Sigmoid colon (tissue), 7 donors: Measurements from ENCODE around the gene DIS3L2. TPM values are rescaled to one million over a fixed set of nuclear protein-coding genes. Genes with fewer than 3 reads are reported as not detected.

Source experiments
- DNase-seq: peaks from one replicate; pipeline ENCODE4 v3.0.0-alpha.2; 2019
- H3K27ac ChIP-seq, 4 donors: fragments of 200-600 bp; sonication (generic); one replicate each; pipeline ENCODE4 v1.5.1; 2016 to 2019; ENCODE audit warnings: mild to moderate bottlenecking in 1 of 4
- H3K27me3 ChIP-seq, 3 donors: fragments of 200-600 bp; sonication (generic); one replicate each; pipeline ENCODE4 v1.5.1; 2019; ENCODE audit warnings: mild to moderate bottlenecking in 1 of 3
- H3K36me3 ChIP-seq, 4 donors: fragments of 200-600 bp; sonication (generic); one replicate each; pipeline ENCODE4 v1.5.1; 2016 to 2019
- H3K4me1 ChIP-seq, 4 donors: fragments of 200-600 bp; sonication (generic); one replicate each; pipeline ENCODE4 v1.5.1; 2017 to 2019
- H3K4me3 ChIP-seq, 4 donors: fragments of 200-600 bp; sonication (generic); one replicate each; pipeline ENCODE4 v1.5.1; 2017 to 2019; ENCODE audit warnings: mild to moderate bottlenecking in 2 of 4, moderate library complexity in 1 of 4
- H3K9me3 ChIP-seq, 4 donors: fragments of 200-600 bp in 3 of 4; sonication (generic) in 3 of 4; one replicate each; pipeline versions ENCODE4 v1.5.1 to v1.6.1; 2013 to 2019
- CTCF ChIP-seq, 4 experiments: fragments of 450-650 bp in 3 of 4; fragments of 200-600 bp in 1 of 4; IDR thresholded peaks; one replicate each; pipeline ENCODE4 v1.5.1; 2016 to 2019; ENCODE audit warnings: antibody characterized with exemption in 4 of 4, mild to moderate bottlenecking in 3 of 4, moderate library complexity in 2 of 4
- EP300 ChIP-seq, 4 donors: sonication (generic); formaldehyde crosslinking; IDR thresholded peaks; one replicate each; pipeline ENCODE4 v1.6.1; 2017; ENCODE audit warnings: antibody characterized with exemption in 4 of 4
- POLR2A ChIP-seq, 2 donors: fragments of 450-650 bp; IDR thresholded peaks; one replicate each; pipeline ENCODE4 v1.6.1; 2016; ENCODE audit warnings: antibody characterized with exemption in 2 of 2, mild to moderate bottlenecking in 2 of 2, moderate library complexity in 2 of 2
- POLR2AphosphoS5 ChIP-seq, 4 donors: sonication (generic); formaldehyde crosslinking; IDR thresholded peaks; one replicate each; pipeline ENCODE4 v1.6.1; 2017; ENCODE audit warnings: antibody characterized with exemption in 4 of 4
- WGBS, 2 donors: extraction: QIAGEN DNeasy Blood & Tissue Kit; methylation state at CpG; one replicate each; pipeline ENCODE4 v1.1.7; 2013; 5-methylcytosine and 5-hydroxymethylcytosine counted together
- intact Hi-C: fragments of 100-400 bp; cut with DNase I; formaldehyde crosslinking; loops from one replicate; pipeline ENCODE4 v1.15.1; 2023
- polyA plus RNA-seq, 3 donors: library from polyadenylated mRNA; stranded (reverse); fragments of 200-250 nt; gene quantifications; one replicate each; pipeline ENCODE4 v1.2.3, GENCODE V29; 2013
- total RNA-seq, 4 donors: library from RNA; depleted of rRNA; stranded (reverse); fragments of >200 nt; gene quantifications; one replicate each; pipeline ENCODE4 v1.1.0, GENCODE V29; 2016
- donor health status: healthy with polysubstance abuse.
- donor health status: Bipolar disorder and iron deficiency.
- donor health status: healthy.

Gene DIS3L2
- total and polyA plus RNA-seq, 7 donors = 8.8 to 37.9 (median 22.5) TPM

- no peaks in the 10 kb centered on the region for H3K9me3 ChIP-seq
- peaks cover 0 to 16% (median 15%) of the 10 kb centered on the region in 4 donors for H3K4me1 ChIP-seq
- intact Hi-C loops = no loop called here
- H3K27ac ChIP-seq = no peak overlapping the region
- no peak overlapping the region for H3K4me3 ChIP-seq
- no peaks in the 10 kb centered on the region for H3K27me3 ChIP-seq
- peaks cover 0 to 22% (median 6%) of the 10 kb centered on the region in 4 donors for H3K36me3 ChIP-seq
- TF ChIP-seq POLR2AphosphoS5 (IDR thresholded peaks at IDR 0.05) = no peak
- DNase-seq = no peak
Observed at GRCh38 chr2:232236200-232236599, 274.7 kb downstream of the DIS3L2 start.

DNA sequence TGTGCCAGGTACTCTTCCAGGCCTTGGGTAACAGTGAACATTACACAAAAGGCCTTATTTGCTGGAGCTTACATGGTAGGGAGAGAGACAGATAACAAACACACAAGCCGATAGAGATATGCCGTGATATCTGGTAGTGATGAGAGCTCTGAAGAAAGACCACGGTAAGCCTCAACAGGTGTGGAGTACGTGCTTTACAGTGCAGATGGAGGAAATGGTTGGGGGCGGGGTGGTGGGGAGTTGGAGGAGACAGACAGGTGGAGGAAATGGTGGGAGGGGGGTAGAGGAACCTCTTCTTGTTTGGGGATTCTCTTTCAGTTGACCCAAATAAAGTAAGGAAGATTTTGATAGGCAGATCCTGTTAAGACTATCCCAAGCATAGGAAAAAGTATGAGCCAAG, 276.0 kb downstream of the DIS3L2 start:
- H3K4me3 ChIP-seq = no peak overlapping the region
- H3K27me3 ChIP-seq = no peaks in the 10 kb centered on the region
- 74 to 93% methylated on average over 5 of the region's 5 CpGs for WGBS, 2 donors
- intact Hi-C loops = no loop called here
- H3K27ac ChIP-seq = no peak overlapping the region
- H3K9me3 ChIP-seq = no peaks in the 10 kb centered on the region
- peaks cover 0 to 16% (median 15%) of the 10 kb centered on the region in 4 donors for H3K4me1 ChIP-seq
- DNase-seq = no peak
- H3K36me3 ChIP-seq = peaks cover 0 to 22% (median 6%) of the 10 kb centered on the region in 4 donors
- TF ChIP-seq POLR2A (IDR thresholded peaks at IDR 0.05) = no peak
- TF ChIP-seq POLR2AphosphoS5 (IDR thresholded peaks at IDR 0.05) = no peak
- TF ChIP-seq EP300 (IDR thresholded peaks at IDR 0.05) = no peak
- TF ChIP-seq CTCF (IDR thresholded peaks at IDR 0.05) = no peak

DNA sequence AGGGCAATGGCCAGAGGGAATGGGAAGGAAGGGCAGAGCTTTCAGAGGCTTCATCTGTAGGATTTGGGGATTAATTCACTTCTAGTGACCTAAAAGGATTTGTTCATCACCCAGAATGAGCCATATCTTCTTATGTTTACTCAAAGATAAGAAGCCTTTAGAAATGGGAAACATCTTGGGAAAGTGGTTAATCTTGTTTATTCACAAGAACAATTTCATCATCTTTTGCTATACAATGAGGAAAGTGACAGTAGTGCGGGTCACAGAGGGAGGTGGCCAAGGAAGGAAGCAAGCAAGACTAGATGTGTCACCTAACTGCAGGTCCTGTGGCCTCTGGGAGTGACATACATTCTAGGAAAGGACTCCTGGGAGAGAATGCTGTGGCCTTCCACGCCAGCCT, 276.6 kb downstream of the DIS3L2 start:
- intact Hi-C loops = no loop called here
- Histone ChIP-seq H3K27me3 (no peaks in the 10 kb centered on the region), H3K27ac (no peak overlapping the region), H3K9me3 (no peaks in the 10 kb centered on the region), H3K4me1 (peaks cover 0 to 16% (median 15%) of the 10 kb centered on the region in 4 donors), H3K36me3 (peaks cover 0 to 22% (median 6%) of the 10 kb centered on the region in 4 donors), H3K4me3 (no peak overlapping the region)
- no peak for DNase-seq
- TF ChIP-seq POLR2AphosphoS5 (IDR thresholded peaks at IDR 0.05) (no peak), CTCF (IDR thresholded peaks at IDR 0.05) (no peak), POLR2A (IDR thresholded peaks at IDR 0.05) (no peak), EP300 (IDR thresholded peaks at IDR 0.05) (no peak)
- WGBS, 2 donors = 93 to 94% methylated on average over 2 of the region's 2 CpGs

- H3K36me3 ChIP-seq = peaks cover 0 to 22% (median 6%) of the 10 kb centered on the region in 4 donors
- H3K4me1 ChIP-seq = peaks cover 0 to 16% (median 15%) of the 10 kb centered on the region in 4 donors
- H3K27me3 ChIP-seq = no peaks in the 10 kb centered on the region
- intact Hi-C loops = no loop called here
- TF ChIP-seq POLR2AphosphoS5 (IDR thresholded peaks at IDR 0.05) = no peak
- no peak for TF ChIP-seq POLR2A (IDR thresholded peaks at IDR 0.05)
- TF ChIP-seq EP300 (IDR thresholded peaks at IDR 0.05) = no peak
- TF ChIP-seq CTCF (IDR thresholded peaks at IDR 0.05) = no peak
- H3K4me3 ChIP-seq = no peak overlapping the region
- H3K9me3 ChIP-seq = no peaks in the 10 kb centered on the region
- no peak for DNase-seq
- 89 to 95% methylated on average over 6 of the region's 6 CpGs for WGBS, 2 donors
- H3K27ac ChIP-seq = no peak overlapping the region
Observed at GRCh38 chr2:232238596-232238995, 277.1 kb downstream of the DIS3L2 start.

GRCh38 chr2:232239951-232240681, 278.6 kb downstream of the DIS3L2 start:
- no peak for DNase-seq
- 89 to 95% methylated on average over 6 of the region's 6 CpGs for WGBS, 2 donors
- no peaks in the 10 kb centered on the region for H3K9me3 ChIP-seq
- H3K27me3 ChIP-seq = no peaks in the 10 kb centered on the region
- intact Hi-C loops = no loop called here
- TF ChIP-seq POLR2A (IDR thresholded peaks at IDR 0.05) (no peak), POLR2AphosphoS5 (IDR thresholded peaks at IDR 0.05) (no peak), CTCF (IDR thresholded peaks at IDR 0.05) (no peak), EP300 (IDR thresholded peaks at IDR 0.05) (no peak)
- no peak overlapping the region for H3K4me3 ChIP-seq
- no peak overlapping the region for H3K27ac ChIP-seq
- peaks cover 0 to 22% (median 6%) of the 10 kb centered on the region in 4 donors for H3K36me3 ChIP-seq
- H3K4me1 ChIP-seq = peaks cover 0 to 13% (median 9%) of the 10 kb centered on the region in 4 donors
